Common myeloid progenitor, CD34-positive (primary cell): Measurements from ENCODE around the gene PAFAH1B2.
"Not testable (repeated sequence)": the region's sequence is repeated elsewhere in the genome, so short reads cannot be mapped to it uniquely, and the experiment has no call there.

Source experiments
- CTCF ChIA-PET: fragments of 350-600 bp; sonication (Branson Sonifier 250); formaldehyde crosslinking; loops from one replicate; lab custom pipeline; 2021; ENCODE audit warnings: antibody characterized with exemption; lab: Charles Lee
- POLR2A ChIA-PET: fragments of 350-600 bp; sonication (Branson Sonifier 250); formaldehyde crosslinking; loops from one replicate; lab custom pipeline; 2021; ENCODE audit warnings: antibody characterized with exemption; lab: Charles Lee
- DNase-seq, 3 donors: peaks; one replicate each; pipeline versions ENCODE4 v3.0.0 to v3.0.0-alpha.2; 2013
- H3K27ac ChIP-seq, 2 experiments: 1 replicate in 1 of 2; 2 replicates in 1 of 2; pipeline ENCODE4 v1.7.0; 2013; ENCODE audit warnings: inconsistent platforms in 2 of 2, low read length in 2 of 2, mild to moderate bottlenecking in 2 of 2, low read depth in 1 of 2, moderate library complexity in 1 of 2; ENCODE audit not compliant: severe bottlenecking in 2 of 2, insufficient read depth in 1 of 2, poor library complexity in 1 of 2
- H3K27me3 ChIP-seq, 5 experiments: replicated peaks in 2 of 5; 1 replicate in 3 of 5; 2 replicates in 2 of 5; pipeline versions ENCODE4 v1.6.1 to v1.7.0; 2013; ENCODE audit warnings: low read length in 4 of 5, mild to moderate bottlenecking in 2 of 5, moderate library complexity in 2 of 5, inconsistent platforms in 1 of 5; ENCODE audit not compliant: insufficient read depth in 5 of 5, control insufficient read depth in 4 of 5
- H3K36me3 ChIP-seq, 4 experiments: 1 replicate in 2 of 4; 2 replicates in 2 of 4; pipeline versions ENCODE4 v1.6.1 to v1.7.0; 2013; ENCODE audit warnings: low read length in 3 of 4, control low read depth in 1 of 4, mild to moderate bottlenecking in 1 of 4; ENCODE audit not compliant: control insufficient read depth in 4 of 4, insufficient read depth in 4 of 4
- H3K4me1 ChIP-seq, 4 experiments: 1 replicate in 3 of 4; 2 replicates in 1 of 4; pipeline versions ENCODE4 v1.6.1 to v1.7.1; 2013; ENCODE audit warnings: low read length in 3 of 4, mild to moderate bottlenecking in 3 of 4, control low read depth in 1 of 4, inconsistent platforms in 1 of 4, moderate library complexity in 1 of 4; ENCODE audit not compliant: control insufficient read depth in 4 of 4, insufficient read depth in 4 of 4; ENCODE audit errors: control extremely low read depth in 1 of 4
- H3K4me3 ChIP-seq, 7 experiments: 1 replicate in 4 of 7; 2 replicates in 3 of 7; pipeline versions ENCODE4 v1.5.1 to v1.7.0; 2013; ENCODE audit warnings: mild to moderate bottlenecking in 7 of 7, low read length in 6 of 7, moderate library complexity in 6 of 7, inconsistent platforms in 2 of 7, low read depth in 2 of 7, control low read depth in 1 of 7; ENCODE audit not compliant: insufficient read depth in 4 of 7, control insufficient read depth in 1 of 7; ENCODE audit errors: extremely low read depth in 1 of 7
- H3K9me3 ChIP-seq, 5 experiments: 1 replicate in 4 of 5; 2 replicates in 1 of 5; pipeline versions ENCODE4 v1.6.1 to v1.7.1; 2013; ENCODE audit warnings: low read length in 4 of 5, mild to moderate bottlenecking in 2 of 5, inconsistent platforms in 1 of 5, low read depth in 1 of 5, moderate library complexity in 1 of 5; ENCODE audit not compliant: control insufficient read depth in 4 of 5, insufficient read depth in 2 of 5; ENCODE audit errors: control extremely low read depth in 1 of 5
- WGBS: methylation state at CpG from one replicate; pipeline ENCODE4 v1.1.5; 2013; ENCODE audit not compliant: insufficient coverage; 5-methylcytosine and 5-hydroxymethylcytosine counted together

Gene PAFAH1B2

DNA sequence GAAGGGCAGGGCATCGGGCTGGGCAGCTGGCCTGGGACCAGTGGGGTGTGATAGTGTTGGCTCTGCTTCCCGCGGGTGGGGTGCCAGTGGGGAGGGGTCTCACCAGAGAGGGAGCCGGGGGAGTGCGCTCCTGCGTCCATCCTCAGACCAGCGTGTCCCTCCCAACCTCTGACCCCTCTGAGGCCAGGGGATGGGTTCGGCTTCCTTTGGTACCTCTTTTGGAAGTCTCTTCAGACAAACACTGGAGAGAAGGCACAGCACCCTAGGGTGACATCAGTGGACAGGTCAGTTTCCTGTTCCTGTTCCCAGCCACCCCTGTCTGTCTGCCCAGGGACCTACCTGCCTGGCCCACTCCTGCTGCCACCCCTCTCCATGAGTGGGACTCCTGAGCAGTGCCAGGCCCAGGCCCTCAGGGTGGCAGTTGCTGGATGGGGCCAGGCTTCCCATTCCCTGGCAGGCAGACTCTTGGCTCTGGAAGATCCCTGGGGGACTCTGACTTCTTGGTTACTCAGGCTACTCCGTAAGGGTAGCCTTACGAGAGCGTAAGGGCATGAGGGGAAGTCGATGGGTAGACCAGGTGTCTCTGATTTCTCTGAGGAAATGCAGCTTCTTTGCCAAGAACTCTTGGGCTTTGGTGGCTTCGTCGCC is 57.7 kb downstream of the PAFAH1B2 start:
- no peak for DNase-seq
- Histone ChIP-seq H3K9me3 (no peaks in the 10 kb centered on the region), H3K27ac (no peak overlapping the region), H3K4me1 (peaks cover 0 to 7% (median 2%) of the 10 kb centered on the region in 4 experiments), H3K36me3 (peaks cover 0 to 18% (median 11%) of the 10 kb centered on the region in 4 experiments), H3K4me3 (no peak overlapping the region), H3K27me3 (no peaks in the 10 kb centered on the region)
- CTCF ChIA-PET: interaction anchor here (0.9 to 2.9 kb wide), 2 partner anchors 21 to 23 kb away, joined by 3 to 7 read pairs; partner anchors contain the start of gene SIDT2
- 96% methylated on average over 11 of the region's 14 CpGs for WGBS
- POLR2A ChIA-PET: no interaction called here

DNA sequence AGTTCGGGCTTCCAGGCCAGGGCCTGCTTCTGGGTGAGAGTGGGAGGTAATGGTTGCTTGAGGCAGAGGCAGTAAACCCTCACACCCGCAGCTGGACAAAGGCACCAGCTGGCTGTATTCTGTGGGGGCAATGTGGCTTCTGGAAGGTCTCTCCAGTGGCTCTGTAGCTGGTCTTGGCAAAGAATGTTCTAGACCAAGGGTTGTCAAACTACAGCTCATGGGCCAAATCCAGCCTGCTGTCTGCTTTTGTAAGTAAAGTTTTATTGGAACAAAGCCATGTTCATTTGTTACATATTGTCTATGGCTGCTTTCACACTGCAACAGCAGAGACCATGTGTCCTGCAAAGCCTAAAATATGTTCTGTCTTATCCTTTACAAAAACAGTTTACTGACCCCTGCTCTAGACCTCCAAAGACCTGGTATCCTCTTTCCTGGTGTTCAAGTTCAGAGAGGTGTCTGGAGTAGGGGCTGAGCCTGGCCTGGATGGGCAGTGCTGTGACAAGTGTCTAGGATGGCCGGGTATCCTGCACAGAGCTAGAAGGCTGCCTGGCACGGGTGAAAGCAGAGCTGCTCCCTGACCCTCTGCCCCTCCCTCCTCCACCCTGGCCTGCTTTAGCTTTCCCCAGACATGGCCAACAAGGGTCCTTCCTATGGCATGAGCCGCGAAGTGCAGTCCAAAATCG is 58.4 kb downstream of the PAFAH1B2 start:
- H3K36me3 ChIP-seq: peaks cover 0 to 18% (median 11%) of the 10 kb centered on the region in 4 experiments
- WGBS: 100% methylated on average over 4 of the region's 7 CpGs
- H3K4me3 ChIP-seq: no peak overlapping the region
- no peaks in the 10 kb centered on the region for H3K27me3 ChIP-seq
- H3K4me1 ChIP-seq: peaks cover 0 to 7% (median 2%) of the 10 kb centered on the region in 4 experiments
- POLR2A ChIA-PET: no interaction called here
- no peaks in the 10 kb centered on the region for H3K9me3 ChIP-seq
- CTCF ChIA-PET: interaction anchor here (0.9 to 2.9 kb wide), 4 partner anchors 21 to 30 kb away, joined by 3 to 7 read pairs (median 4); partner anchors contain the start of gene SIDT2
- no peak overlapping the region for H3K27ac ChIP-seq
- no peak for DNase-seq

DNA sequence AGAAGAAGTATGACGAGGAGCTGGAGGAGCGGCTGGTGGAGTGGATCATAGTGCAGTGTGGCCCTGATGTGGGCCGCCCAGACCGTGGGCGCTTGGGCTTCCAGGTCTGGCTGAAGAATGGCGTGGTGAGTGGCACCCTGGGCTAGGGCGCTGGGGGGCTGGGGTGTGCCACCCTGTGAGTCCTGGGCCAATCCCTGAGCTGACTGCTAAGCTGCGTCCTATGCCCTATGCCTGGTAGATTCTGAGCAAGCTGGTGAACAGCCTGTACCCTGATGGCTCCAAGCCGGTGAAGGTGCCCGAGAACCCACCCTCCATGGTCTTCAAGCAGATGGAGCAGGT is 59.0 kb downstream of the PAFAH1B2 start:
- peaks cover 0 to 18% (median 11%) of the 10 kb centered on the region in 4 experiments for H3K36me3 ChIP-seq
- CTCF ChIA-PET: interaction anchor here (0.9 to 2.9 kb wide), 4 partner anchors 22 to 31 kb away, joined by 3 to 7 read pairs (median 4); partner anchors contain the start of gene SIDT2
- no peak overlapping the region for H3K4me3 ChIP-seq

DNA sequence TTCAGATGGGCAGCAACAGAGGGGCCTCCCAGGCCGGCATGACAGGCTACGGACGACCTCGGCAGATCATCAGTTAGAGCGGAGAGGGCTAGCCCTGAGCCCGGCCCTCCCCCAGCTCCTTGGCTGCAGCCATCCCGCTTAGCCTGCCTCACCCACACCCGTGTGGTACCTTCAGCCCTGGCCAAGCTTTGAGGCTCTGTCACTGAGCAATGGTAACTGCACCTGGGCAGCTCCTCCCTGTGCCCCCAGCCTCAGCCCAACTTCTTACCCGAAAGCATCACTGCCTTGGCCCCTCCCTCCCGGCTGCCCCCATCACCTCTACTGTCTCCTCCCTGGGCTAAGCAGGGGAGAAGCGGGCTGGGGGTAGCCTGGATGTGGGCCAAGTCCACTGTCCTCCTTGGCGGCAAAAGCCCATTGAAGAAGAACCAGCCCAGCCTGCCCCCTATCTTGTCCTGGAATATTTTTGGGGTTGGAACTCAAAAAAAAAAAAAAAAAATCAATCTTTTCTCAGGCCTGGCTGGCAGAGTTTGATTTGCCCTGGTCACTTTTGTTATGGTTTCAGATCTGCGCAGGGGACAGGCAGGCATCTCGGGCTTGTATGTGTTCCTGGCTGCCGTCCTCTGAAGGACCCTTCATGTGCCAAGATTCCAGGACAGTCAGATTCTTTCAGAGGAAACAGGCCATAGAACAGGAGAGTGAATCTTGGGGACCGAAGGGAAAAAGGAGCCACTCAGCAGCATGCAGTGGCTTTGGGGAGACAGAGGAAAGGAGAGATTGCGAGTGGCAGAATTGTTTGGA is 60.4 kb downstream of the PAFAH1B2 start:
- Histone ChIP-seq H3K27me3 (no peaks in the 10 kb centered on the region), H3K4me1 (peaks cover 0 to under 1% (median 0%) of the 10 kb centered on the region in 4 experiments), H3K4me3 (no peak overlapping the region), H3K36me3 (peaks cover 0 to 18% (median 11%) of the 10 kb centered on the region in 4 experiments), H3K27ac (no peak overlapping the region), H3K9me3 (no peaks in the 10 kb centered on the region)
- 96% methylated on average over 15 of the region's 17 CpGs for WGBS
- POLR2A ChIA-PET: no interaction called here
- no peak for DNase-seq
- CTCF ChIA-PET: interaction anchor here (0.7 to 1.2 kb wide), 2 partner anchors 16 to 23 kb away, joined by 3 read pairs; no protein-coding TSS in a partner anchor

More for the DNA sequence above, 59.0 kb downstream of the PAFAH1B2 start:
- Histone ChIP-seq H3K9me3 (no peaks in the 10 kb centered on the region), H3K27ac (no peak overlapping the region), H3K27me3 (no peaks in the 10 kb centered on the region), H3K4me1 (peaks cover 0 to 7% (median 2%) of the 10 kb centered on the region in 4 experiments)
- WGBS: 96% methylated on average over 8 of the region's 10 CpGs
- DNase-seq: no peak
- POLR2A ChIA-PET: no interaction called here

DNA sequence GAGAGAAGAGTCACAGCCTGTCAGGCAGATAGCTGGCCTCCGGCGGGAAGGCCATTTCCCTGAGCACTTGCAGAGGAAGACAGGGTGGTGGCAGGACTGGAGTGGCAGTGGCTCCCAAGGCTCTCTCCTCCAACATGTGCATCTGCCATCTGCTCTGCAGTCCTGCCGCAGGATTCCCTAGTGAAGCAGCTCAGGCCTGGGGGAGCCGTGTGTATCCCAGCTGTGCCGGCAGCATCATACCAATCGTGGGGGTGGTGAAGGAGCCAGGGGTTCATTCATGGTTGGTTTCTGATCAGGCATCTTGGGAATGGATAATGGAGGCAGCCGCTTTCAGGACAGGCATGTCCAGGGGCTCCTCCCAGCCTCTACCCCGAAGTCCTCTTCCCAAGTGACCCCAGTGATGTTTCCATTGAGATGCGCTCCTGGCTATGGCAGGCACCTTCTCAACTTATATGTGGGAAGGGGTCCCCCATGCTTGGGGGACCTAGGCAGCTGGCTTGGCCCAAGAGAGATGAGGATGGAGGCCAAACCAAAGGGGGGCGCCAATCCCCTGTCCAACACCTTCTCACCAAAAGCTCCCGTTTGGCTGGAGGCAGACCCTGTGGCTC is 61.2 kb downstream of the PAFAH1B2 start:
- ChIA-PET CTCF (interaction anchor here (1.2 kb wide), 1 partner anchor 15 kb away, joined by 3 read pairs; no protein-coding TSS in a partner anchor), POLR2A (no interaction called here)
- WGBS: 99% methylated on average over 7 of the region's 11 CpGs
- Histone ChIP-seq H3K27me3 (no peaks in the 10 kb centered on the region), H3K4me3 (no peak overlapping the region), H3K4me1 (no peaks in the 10 kb centered on the region), H3K36me3 (peaks cover 0 to 23% (median 11%) of the 10 kb centered on the region in 4 experiments), H3K27ac (no peak overlapping the region), H3K9me3 (no peaks in the 10 kb centered on the region)
- DNase-seq: no peak

DNA sequence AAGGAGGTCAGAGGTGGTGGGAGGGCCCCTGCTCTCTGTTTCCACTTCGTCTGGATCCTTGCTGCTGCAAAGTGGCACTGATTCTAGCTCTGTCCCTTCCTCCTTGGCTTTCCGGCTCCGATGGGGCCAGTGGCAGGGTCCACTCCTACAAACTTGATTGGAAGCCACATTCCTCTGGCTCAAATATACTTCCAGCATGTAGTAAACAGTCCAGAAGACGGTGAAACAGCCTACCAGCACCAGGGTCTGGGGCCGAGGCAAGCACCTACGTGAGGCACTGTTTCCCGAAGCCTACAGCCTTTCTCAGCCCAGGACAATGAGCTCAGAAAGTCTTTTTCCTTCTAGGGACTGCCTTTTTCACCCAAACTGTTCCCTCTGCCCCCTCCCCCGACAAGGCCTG is 62.0 kb downstream of the PAFAH1B2 start:
- DNase-seq, POLR2A ChIA-PET, H3K4me1 ChIP-seq, H3K9me3 ChIP-seq, H3K27ac ChIP-seq, H3K27me3 ChIP-seq, H3K4me3 ChIP-seq: not testable (repeated sequence)
- CTCF ChIA-PET: interaction anchor here (1.2 kb wide), 1 partner anchor 14 kb away, joined by 3 read pairs; no protein-coding TSS in a partner anchor
- WGBS: 100% methylated on average over 6 of the region's 8 CpGs
- H3K36me3 ChIP-seq: peaks cover 0 to 23% (median 11%) of the 10 kb centered on the region in 4 experiments
